Astrocyte of the spinal cord (primary cell): ENCODE results near the gene TMEM214.

Experiments used
- DNase-seq: peaks from one replicate; pipeline ENCODE4 v3.0.0; 2011; ENCODE audit warnings: low read depth, low spot score
- H3K4me3 ChIP-seq: 2 replicates; pipeline ENCODE4 v1.5.1; 2011; ENCODE audit warnings: low read depth, mild to moderate bottlenecking, low read length, moderate library complexity
- CTCF ChIP-seq: IDR thresholded peaks from 2 replicates; pipeline ENCODE4 v1.5.1; 2012; ENCODE audit warnings: low read depth, mild to moderate bottlenecking, low read length, inconsistent platforms
- in situ Hi-C: cut with HindIII; loops from 2 replicates; pipeline ENCODE4 v1.10.0; 2017; ENCODE audit warnings: low sequenced_read_pairs

Gene TMEM214

GRCh38 chr2:27024812-27025211 lies 8.0 kb upstream of the TMEM214 start:
- in situ Hi-C loops: no loop called here

GRCh38 chr2:27025281-27025800 lies 7.4 kb upstream of the TMEM214 start:
- in situ Hi-C loops: no loop called here
- no peak overlapping the region for H3K4me3 ChIP-seq
- DNase-seq: no peak
- no peak for TF ChIP-seq CTCF

More at GRCh38 chr2:27024812-27025211, 8.0 kb upstream of the TMEM214 start:
- TF ChIP-seq CTCF: no peak
- H3K4me3 ChIP-seq: no peak overlapping the region
- no peak for DNase-seq

DNA sequence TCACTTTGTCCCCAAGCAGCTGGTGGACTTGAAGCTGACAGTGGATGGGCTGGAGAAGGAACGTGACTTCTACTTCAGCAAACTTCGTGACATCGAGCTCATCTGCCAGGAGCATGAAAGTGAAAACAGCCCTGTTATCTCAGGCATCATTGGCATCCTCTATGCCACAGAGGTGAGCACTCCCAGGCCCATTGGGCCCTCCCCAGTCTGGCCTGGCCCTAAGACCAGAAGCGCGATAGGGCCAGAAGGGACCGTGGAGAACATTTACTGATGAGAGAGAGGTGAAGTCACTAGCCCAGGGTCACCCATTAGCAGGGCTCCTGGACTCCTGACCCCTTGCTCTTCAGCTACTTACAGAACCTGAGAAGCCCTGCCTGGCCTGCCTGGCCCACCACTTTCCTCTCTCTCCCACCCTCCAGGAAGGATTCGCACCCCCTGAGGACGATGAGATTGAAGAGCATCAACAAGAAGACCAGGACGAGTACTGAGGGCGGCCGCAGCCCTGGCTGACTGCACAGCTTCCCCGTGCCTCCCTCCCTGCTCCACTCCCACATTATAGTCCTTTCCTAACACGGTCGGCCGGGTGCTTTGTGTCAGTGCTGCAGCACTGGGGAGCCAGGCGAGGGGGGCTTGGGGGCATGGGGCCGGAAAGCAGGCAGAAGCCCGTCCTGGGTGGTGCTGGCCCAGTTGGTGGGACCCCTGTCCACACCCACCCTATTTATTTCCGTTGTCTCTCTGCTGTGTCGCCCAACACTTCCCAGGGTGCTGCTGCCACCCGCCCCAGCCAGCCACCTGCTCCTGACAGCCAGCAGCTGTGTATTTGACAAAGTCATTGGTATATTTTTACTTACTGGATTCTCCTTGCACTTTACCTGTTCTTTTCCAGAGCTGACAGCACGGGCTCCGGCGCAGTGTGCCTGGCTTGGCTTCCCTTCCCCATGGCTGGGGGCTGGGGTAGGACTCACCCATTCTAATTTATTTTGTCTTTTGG lies 6.6 kb upstream of the TMEM214 start:
- no peak for TF ChIP-seq CTCF

DNA sequence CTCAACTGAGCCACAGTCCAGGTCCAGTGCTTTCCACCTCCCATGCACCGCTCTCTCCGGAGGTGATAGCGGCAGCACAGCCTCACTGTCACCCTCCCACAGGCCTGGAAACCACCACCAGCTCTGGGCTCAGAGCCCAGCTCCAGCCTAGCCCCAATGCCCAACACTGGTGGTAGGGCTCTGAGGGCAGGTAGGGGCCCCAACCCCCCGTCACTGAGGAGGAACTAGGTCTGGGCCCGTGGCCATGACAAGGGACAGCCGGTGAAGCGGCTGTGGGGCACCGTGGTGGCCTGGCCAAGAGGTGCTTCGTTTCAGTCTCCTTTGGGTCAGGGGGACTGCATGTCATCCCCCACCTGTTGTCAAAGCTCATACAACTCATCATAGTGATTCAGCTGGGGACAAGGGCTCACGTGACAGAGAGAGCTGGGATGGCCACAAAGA lies 5.5 kb upstream of the TMEM214 start:
- no peak overlapping the region for H3K4me3 ChIP-seq
- no peak for DNase-seq
- no peak for TF ChIP-seq CTCF
- in situ Hi-C loops: no loop called here

More for the DNA sequence above, 6.6 kb upstream of the TMEM214 start:
- no peak overlapping the region for H3K4me3 ChIP-seq
- in situ Hi-C loops: no loop called here
- no peak for DNase-seq

DNA sequence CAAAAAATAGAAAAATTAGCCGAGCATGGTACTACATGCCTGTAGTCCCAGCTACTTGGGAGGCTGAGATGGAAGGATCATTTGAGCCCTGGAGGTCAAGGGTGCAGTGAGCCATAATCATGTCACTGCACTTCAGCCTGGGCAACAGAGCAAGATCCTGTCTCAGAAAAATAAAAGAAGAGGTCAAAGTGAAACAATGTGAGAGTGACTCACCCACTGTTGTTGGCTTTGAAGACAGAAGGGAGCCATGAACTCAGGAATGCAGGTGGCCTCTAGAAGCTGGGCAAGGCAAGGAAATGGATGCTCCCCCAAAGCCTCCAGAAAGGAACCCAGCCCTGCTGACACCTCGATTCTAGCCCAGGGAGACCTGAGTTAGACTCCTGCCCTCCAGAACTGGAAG lies 3.7 kb upstream of the TMEM214 start:
- no peak overlapping the region for H3K4me3 ChIP-seq
- DNase-seq: no peak
- in situ Hi-C loops: no loop called here
- TF ChIP-seq CTCF: no peak

- H3K4me3 ChIP-seq: peak overlapping the region; percentile 58
- no peak for DNase-seq
- no peak for TF ChIP-seq CTCF
- in situ Hi-C loops: no loop called here
Measured at GRCh38 chr2:27033253-27033852, 588 bp downstream of the TMEM214 start.
